ENCODE results near the gene TTC23L. TPM values are rescaled to one million over a fixed set of nuclear protein-coding genes. Genes with fewer than 3 reads are reported as not detected.

The TTC23L gene
- total and polyA plus RNA-seq, 2 experiments from 2014 or later, result 2.2 to 2.3 TPM

DNA sequence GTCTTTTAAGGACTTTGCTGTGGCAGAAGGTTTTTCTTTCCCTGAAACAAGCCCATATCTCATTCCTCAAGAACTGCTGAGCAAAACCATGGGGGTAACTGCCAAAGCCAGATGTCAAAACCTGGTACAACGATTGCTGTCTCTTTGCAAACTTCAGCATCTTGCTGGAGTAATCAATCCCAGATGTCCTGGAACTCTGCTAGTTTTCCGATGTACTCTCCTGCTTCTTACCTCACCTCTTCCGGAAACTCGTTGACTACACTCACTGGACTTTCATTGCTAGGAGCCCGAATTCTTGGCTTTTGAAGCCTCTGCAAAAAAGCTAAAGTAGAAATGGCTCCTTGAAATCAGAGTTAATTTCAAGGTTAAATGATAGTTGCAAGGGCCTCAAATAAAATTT lies 53.0 kb downstream of the TTC23L start:
- no peaks in the 10 kb centered on the region for H3K79me2 ChIP-seq (replicated peaks; ENCODE audit: insufficient read depth)
- no peaks in the 10 kb centered on the region for H3K9me3 Mint-ChIP-seq
- no peak for DNase-seq (ENCODE audit: low spot score)

More for the DNA sequence above, 53.0 kb downstream of the TTC23L start:
- ATAC-seq, result no peak
- Histone ChIP-seq H4K20me1 (replicated peaks; ENCODE audit: insufficient read depth) (no peaks in the 10 kb centered on the region), H3F3A (replicated peaks; ENCODE audit: low read depth) (no peaks in the 10 kb centered on the region), H3K4me3 (no peak overlapping the region), H3K27me3 (ENCODE audit: insufficient read depth) (no peaks in the 10 kb centered on the region), H3K36me3 (ENCODE audit: insufficient read depth) (no peaks in the 10 kb centered on the region), H3K4me1 (ENCODE audit: insufficient read depth) (0 out of 2 replicates have a peak, but pooled peaks cover 4% of the 10 kb centered on the region), H3K9me2 (ENCODE audit: insufficient read depth) (no peaks in the 10 kb centered on the region), H3K4me2 (no peak overlapping the region), H2AFZ (no peak overlapping the region), H3K27ac (ENCODE audit: low read depth) (no peak overlapping the region)
- Mint-ChIP-seq H3K27me3 (ENCODE audit: insufficient read depth, low read depth, poor library complexity) (no peaks in the 10 kb centered on the region), H3K27ac (no peak overlapping the region), H3K36me3 (ENCODE audit: low read depth) (no peaks in the 10 kb centered on the region), H3K4me3 (no peak overlapping the region), H3K4me1 (peaks cover 6% of the 10 kb centered on the region)
- TF ChIP-seq EZH2 (IDR thresholded peaks at IDR 0.05; ENCODE audit: low read depth, unreplicated experiment) (no peak), JUNB (IDR thresholded peaks at IDR 0.05; ENCODE audit: unreplicated experiment) (no peak), ZNF331 (CRISPR knock-in tag; IDR thresholded peaks at IDR 0.05; ENCODE audit: low read depth) (no peak), ZNF114 (CRISPR knock-in tag; IDR thresholded peaks at IDR 0.05) (no peak), CREB1 (CRISPR knock-in tag; IDR thresholded peaks at IDR 0.05; ENCODE audit: low read depth) (no peak), EZH2phosphoT487 (IDR thresholded peaks at IDR 0.05; ENCODE audit: unreplicated experiment) (no peak), NANOG (IDR thresholded peaks at IDR 0.05; ENCODE audit: borderline replicate concordance) (no peak), POLR2AphosphoS5 (IDR thresholded peaks at IDR 0.05; ENCODE audit: low read depth) (no peak), STAT1 (IDR thresholded peaks at IDR 0.05; ENCODE audit: unreplicated experiment) (no peak)
- TF ChIP-seq, protein P1, sequence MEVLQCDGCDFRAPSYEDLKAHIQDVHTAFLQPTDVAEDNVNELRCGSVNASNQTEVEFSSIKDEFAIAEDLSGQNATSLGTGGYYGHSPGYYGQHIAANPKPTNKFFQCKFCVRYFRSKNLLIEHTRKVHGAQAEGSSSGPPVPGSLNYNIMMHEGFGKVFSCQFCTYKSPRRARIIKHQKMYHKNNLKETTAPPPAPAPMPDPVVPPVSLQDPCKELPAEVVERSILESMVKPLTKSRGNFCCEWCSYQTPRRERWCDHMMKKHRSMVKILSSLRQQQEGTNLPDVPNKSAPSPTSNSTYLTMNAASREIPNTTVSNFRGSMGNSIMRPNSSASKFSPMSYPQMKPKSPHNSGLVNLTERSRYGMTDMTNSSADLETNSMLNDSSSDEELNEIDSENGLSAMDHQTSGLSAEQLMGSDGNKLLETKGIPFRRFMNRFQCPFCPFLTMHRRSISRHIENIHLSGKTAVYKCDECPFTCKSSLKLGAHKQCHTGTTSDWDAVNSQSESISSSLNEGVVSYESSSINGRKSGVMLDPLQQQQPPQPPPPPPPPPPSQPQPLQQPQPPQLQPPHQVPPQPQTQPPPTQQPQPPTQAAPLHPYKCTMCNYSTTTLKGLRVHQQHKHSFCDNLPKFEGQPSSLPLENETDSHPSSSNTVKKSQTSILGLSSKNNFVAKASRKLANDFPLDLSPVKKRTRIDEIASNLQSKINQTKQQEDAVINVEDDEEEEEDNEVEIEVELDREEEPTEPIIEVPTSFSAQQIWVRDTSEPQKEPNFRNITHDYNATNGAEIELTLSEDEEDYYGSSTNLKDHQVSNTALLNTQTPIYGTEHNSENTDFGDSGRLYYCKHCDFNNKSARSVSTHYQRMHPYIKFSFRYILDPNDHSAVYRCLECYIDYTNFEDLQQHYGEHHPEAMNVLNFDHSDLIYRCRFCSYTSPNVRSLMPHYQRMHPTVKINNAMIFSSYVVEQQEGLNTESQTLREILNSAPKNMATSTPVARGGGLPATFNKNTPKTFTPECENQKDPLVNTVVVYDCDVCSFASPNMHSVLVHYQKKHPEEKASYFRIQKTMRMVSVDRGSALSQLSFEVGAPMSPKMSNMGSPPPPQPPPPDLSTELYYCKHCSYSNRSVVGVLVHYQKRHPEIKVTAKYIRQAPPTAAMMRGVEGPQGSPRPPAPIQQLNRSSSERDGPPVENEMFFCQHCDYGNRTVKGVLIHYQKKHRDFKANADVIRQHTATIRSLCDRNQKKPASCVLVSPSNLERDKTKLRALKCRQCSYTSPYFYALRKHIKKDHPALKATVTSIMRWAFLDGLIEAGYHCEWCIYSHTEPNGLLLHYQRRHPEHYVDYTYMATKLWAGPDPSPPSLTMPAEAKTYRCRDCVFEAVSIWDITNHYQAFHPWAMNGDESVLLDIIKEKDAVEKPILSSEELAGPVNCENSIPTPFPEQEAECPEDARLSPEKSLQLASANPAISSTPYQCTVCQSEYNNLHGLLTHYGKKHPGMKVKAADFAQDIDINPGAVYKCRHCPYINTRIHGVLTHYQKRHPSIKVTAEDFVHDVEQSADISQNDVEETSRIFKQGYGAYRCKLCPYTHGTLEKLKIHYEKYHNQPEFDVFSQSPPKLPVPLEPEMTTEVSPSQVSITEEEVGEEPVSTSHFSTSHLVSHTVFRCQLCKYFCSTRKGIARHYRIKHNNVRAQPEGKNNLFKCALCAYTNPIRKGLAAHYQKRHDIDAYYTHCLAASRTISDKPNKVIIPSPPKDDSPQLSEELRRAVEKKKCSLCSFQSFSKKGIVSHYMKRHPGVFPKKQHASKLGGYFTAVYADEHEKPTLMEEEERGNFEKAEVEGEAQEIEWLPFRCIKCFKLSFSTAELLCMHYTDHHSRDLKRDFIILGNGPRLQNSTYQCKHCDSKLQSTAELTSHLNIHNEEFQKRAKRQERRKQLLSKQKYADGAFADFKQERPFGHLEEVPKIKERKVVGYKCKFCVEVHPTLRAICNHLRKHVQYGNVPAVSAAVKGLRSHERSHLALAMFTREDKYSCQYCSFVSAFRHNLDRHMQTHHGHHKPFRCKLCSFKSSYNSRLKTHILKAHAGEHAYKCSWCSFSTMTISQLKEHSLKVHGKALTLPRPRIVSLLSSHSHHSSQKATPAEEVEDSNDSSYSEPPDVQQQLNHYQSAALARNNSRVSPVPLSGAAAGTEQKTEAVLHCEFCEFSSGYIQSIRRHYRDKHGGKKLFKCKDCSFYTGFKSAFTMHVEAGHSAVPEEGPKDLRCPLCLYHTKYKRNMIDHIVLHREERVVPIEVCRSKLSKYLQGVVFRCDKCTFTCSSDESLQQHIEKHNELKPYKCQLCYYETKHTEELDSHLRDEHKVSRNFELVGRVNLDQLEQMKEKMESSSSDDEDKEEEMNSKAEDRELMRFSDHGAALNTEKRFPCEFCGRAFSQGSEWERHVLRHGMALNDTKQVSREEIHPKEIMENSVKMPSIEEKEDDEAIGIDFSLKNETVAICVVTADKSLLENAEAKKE (CRISPR knock-in tag; IDR thresholded peaks at IDR 0.05), result no peak
- TF ChIP-seq, protein P2, sequence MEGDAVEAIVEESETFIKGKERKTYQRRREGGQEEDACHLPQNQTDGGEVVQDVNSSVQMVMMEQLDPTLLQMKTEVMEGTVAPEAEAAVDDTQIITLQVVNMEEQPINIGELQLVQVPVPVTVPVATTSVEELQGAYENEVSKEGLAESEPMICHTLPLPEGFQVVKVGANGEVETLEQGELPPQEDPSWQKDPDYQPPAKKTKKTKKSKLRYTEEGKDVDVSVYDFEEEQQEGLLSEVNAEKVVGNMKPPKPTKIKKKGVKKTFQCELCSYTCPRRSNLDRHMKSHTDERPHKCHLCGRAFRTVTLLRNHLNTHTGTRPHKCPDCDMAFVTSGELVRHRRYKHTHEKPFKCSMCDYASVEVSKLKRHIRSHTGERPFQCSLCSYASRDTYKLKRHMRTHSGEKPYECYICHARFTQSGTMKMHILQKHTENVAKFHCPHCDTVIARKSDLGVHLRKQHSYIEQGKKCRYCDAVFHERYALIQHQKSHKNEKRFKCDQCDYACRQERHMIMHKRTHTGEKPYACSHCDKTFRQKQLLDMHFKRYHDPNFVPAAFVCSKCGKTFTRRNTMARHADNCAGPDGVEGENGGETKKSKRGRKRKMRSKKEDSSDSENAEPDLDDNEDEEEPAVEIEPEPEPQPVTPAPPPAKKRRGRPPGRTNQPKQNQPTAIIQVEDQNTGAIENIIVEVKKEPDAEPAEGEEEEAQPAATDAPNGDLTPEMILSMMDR (conservative IDR thresholded peaks at IDR 0.05; ENCODE audit: low read depth in 2 of 2), result no peak
- TF ChIP-seq, protein P3, sequence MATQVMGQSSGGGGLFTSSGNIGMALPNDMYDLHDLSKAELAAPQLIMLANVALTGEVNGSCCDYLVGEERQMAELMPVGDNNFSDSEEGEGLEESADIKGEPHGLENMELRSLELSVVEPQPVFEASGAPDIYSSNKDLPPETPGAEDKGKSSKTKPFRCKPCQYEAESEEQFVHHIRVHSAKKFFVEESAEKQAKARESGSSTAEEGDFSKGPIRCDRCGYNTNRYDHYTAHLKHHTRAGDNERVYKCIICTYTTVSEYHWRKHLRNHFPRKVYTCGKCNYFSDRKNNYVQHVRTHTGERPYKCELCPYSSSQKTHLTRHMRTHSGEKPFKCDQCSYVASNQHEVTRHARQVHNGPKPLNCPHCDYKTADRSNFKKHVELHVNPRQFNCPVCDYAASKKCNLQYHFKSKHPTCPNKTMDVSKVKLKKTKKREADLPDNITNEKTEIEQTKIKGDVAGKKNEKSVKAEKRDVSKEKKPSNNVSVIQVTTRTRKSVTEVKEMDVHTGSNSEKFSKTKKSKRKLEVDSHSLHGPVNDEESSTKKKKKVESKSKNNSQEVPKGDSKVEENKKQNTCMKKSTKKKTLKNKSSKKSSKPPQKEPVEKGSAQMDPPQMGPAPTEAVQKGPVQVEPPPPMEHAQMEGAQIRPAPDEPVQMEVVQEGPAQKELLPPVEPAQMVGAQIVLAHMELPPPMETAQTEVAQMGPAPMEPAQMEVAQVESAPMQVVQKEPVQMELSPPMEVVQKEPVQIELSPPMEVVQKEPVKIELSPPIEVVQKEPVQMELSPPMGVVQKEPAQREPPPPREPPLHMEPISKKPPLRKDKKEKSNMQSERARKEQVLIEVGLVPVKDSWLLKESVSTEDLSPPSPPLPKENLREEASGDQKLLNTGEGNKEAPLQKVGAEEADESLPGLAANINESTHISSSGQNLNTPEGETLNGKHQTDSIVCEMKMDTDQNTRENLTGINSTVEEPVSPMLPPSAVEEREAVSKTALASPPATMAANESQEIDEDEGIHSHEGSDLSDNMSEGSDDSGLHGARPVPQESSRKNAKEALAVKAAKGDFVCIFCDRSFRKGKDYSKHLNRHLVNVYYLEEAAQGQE (IDR thresholded peaks at IDR 0.05; ENCODE audit: unreplicated experiment), result no peak
- TF ChIP-seq, protein P4, sequence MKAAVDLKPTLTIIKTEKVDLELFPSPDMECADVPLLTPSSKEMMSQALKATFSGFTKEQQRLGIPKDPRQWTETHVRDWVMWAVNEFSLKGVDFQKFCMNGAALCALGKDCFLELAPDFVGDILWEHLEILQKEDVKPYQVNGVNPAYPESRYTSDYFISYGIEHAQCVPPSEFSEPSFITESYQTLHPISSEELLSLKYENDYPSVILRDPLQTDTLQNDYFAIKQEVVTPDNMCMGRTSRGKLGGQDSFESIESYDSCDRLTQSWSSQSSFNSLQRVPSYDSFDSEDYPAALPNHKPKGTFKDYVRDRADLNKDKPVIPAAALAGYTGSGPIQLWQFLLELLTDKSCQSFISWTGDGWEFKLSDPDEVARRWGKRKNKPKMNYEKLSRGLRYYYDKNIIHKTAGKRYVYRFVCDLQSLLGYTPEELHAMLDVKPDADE (IDR thresholded peaks at IDR 0.05), result no peak
